SK-N-SH (cell line): ENCODE results near the gene CLEC10A.
"Not testable (repeated sequence)": the region's sequence is repeated elsewhere in the genome, so short reads cannot be mapped to it uniquely, and the experiment has no call there.

ENCODE experiments used
- CHD2 ChIP-seq: fragments of 150-350 bp; IDR thresholded peaks from 2 replicates; pipeline ENCODE4 v1.6.1; 2018; ENCODE audit warnings: low read length; ENCODE audit not compliant: partially characterized antibody
- CTCF ChIP-seq: fragments of 200-600 bp; sonication (generic); IDR thresholded peaks from 2 replicates; pipeline ENCODE4 v1.6.1; 2017; ENCODE audit warnings: antibody characterized with exemption, mild to moderate bottlenecking, moderate library complexity
- EP300 ChIP-seq, 2 experiments: IDR thresholded peaks; 2 replicates each; pipeline versions ENCODE4 v1.4.0 to v1.6.1; 2012; ENCODE audit warnings: borderline replicate concordance in 1 of 2, low read depth in 1 of 2, low read length in 1 of 2
- GABPA ChIP-seq: IDR thresholded peaks from 2 replicates; pipeline ENCODE4 v1.4.0; 2012; ENCODE audit warnings: low read depth, mild to moderate bottlenecking
- MAX ChIP-seq: IDR thresholded peaks from 2 replicates; pipeline ENCODE4 v1.4.0; 2012; ENCODE audit warnings: low read depth
- NFIC ChIP-seq: IDR thresholded peaks from 2 replicates; pipeline ENCODE4 v1.4.0; 2012; ENCODE audit warnings: borderline replicate concordance
- NRF1 ChIP-seq: IDR thresholded peaks from 2 replicates; pipeline ENCODE4 v1.6.1; 2012; ENCODE audit warnings: low read depth, mild to moderate bottlenecking, low read length
- PBX3 ChIP-seq: IDR thresholded peaks from 2 replicates; pipeline ENCODE4; 2012
- POLR2AphosphoS5 ChIP-seq: IDR thresholded peaks from 2 replicates; pipeline ENCODE4 v1.6.1; 2012; ENCODE audit warnings: low read depth, low read length
- SMC3 ChIP-seq: IDR thresholded peaks from 2 replicates; pipeline ENCODE4 v1.6.1; 2012; ENCODE audit warnings: low read depth, low read length, improper control_type of control experiment
- TCF12 ChIP-seq: IDR thresholded peaks from 2 replicates; pipeline ENCODE4 v1.4.0; 2012
- TF ChIP-seq, protein P1 (sequence below): IDR thresholded peaks from 2 replicates; pipeline ENCODE4 v1.6.1; 2012; ENCODE audit warnings: mild to moderate bottlenecking, low read depth, low read length, moderate library complexity

- TF ChIP-seq POLR2AphosphoS5; NFIC; CHD2; NRF1; MAX; EP300 (IDR thresholded peaks at IDR 0.05; ENCODE audit: borderline replicate concordance in 1 of 2, low read depth in 1 of 2, low read length in 1 of 2); CTCF; PBX3; SMC3; GABPA; TCF12: not testable (repeated sequence)
- TF ChIP-seq, protein P1, sequence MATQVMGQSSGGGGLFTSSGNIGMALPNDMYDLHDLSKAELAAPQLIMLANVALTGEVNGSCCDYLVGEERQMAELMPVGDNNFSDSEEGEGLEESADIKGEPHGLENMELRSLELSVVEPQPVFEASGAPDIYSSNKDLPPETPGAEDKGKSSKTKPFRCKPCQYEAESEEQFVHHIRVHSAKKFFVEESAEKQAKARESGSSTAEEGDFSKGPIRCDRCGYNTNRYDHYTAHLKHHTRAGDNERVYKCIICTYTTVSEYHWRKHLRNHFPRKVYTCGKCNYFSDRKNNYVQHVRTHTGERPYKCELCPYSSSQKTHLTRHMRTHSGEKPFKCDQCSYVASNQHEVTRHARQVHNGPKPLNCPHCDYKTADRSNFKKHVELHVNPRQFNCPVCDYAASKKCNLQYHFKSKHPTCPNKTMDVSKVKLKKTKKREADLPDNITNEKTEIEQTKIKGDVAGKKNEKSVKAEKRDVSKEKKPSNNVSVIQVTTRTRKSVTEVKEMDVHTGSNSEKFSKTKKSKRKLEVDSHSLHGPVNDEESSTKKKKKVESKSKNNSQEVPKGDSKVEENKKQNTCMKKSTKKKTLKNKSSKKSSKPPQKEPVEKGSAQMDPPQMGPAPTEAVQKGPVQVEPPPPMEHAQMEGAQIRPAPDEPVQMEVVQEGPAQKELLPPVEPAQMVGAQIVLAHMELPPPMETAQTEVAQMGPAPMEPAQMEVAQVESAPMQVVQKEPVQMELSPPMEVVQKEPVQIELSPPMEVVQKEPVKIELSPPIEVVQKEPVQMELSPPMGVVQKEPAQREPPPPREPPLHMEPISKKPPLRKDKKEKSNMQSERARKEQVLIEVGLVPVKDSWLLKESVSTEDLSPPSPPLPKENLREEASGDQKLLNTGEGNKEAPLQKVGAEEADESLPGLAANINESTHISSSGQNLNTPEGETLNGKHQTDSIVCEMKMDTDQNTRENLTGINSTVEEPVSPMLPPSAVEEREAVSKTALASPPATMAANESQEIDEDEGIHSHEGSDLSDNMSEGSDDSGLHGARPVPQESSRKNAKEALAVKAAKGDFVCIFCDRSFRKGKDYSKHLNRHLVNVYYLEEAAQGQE = not testable (repeated sequence)
These were observed 29.5 kb downstream of the CLEC10A start for GRCh38 chr17:7050583-7050982.
